GM19468 (cell line): ENCODE measurements around the gene TMEM108.

ENCODE experiments used
- ATAC-seq: cut with Tn5 transposase; IDR thresholded peaks from one replicate; pipeline ENCODE4 v1.9.1; 2021; ENCODE audit warnings: mild to moderate bottlenecking, moderate library complexity, moderate number of reproducible peaks; ENCODE audit not compliant: unreplicated experiment; ENCODE audit errors: extremely low read depth

TMEM108 gene

DNA sequence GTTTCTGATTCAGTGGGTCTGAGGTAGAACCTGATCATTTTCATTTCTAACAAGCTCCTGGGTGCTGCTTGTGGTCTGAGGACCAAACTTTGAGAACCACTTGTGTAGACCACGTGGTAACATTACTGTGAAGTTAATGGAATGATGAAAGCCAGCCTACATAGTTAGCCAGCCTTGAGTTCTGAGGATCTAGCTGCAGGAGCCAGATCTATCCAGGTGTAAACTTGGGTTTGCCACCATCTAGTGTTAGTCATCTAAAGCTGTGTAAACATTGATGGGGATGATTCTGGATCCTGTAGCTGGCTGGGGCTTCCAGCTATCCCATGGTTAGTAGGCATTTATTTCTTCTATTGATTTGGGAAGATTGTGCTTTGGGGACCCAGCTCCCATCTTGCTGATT is 170.0 kb downstream of the TMEM108 start:
- ATAC-seq = no peak

DNA sequence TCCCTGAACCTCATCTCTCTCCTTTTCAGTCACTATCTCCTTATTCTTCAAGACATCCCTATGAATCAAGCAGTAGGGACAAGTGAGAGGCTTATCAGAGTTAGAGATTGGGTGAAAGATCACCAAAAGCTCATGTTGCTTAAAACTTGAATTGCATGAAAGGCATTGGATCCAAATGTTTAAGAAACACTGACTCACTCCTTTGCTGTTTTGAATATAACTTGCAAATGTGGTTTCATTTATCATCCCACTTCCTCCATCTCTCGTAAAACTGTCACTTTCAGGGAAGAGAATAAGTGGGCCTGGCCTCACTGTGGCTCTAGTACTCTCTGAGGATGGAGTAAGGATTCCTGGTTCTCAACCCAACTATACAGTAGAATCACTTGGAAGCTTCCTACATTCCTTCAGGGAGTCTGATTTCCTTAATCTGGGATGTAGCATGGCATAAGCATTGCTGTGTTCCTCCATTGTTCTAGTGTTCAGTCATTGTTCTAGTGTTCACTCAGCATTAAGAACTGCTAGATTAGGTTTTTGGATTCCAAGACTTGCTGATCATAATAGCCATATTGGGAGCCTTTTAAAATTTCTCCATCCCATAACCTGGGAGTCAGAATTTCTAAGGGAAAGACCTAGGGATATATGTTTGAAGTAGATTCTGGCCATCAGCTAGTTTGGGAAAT is 171.8 kb downstream of the TMEM108 start:
- no peak for ATAC-seq

DNA sequence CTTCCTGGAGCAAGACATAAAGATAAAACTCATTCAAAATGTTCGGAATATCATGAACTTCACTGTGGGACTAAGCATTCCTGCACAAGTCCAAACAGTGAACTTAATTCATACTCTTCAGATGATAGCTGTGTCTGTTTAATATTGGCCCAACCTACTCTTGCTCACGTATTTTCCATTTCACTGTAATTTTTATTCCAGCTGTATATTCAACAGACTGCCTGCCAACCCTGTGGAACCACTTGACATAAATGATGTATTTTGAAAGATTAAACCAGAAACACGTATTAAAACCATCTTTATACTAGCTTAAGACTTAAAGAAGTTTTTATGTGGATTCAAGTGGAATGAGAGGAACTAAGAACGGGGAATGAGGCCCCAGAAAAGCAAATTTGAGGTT is 172.5 kb downstream of the TMEM108 start:
- no peak for ATAC-seq

DNA sequence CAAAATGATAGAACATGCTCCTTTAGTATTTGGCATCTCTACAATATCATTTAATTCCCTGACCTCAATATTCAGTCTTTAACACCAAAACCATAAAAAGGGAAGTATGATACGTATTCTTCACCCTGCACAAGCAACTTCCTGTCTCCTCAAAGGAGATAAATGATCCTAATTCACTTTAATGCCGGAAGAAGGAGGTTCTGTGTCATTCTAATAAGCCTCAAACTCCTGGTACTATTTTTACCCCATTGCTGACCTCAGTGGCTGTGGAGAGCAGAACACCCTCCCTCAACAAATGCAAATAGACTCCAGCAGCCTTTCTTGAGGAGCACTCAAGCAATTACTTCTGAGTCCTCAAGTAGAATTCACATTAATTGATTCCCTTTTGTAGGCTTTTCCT is 173.3 kb downstream of the TMEM108 start:
- peak; percentile 91 for ATAC-seq

DNA sequence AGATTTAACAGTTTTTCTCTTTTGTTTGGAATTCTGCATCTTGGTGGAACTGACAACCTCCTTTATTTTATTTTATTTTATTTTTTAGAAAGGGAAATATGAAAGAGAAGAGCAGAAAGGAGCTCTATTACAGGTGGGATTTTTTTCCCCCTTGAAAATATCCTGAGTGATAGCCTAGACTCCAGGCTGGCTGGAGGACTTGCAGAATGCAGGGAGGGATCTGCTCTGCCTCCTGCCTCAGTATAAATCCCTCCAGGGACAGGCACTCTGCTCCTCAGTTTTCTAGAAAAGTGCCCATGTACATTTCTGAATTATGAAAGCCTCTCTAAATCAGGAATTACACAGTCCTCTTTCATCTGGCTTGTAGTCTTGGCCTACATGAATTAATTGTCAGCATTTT is 173.7 kb downstream of the TMEM108 start:
- ATAC-seq = no peak

DNA sequence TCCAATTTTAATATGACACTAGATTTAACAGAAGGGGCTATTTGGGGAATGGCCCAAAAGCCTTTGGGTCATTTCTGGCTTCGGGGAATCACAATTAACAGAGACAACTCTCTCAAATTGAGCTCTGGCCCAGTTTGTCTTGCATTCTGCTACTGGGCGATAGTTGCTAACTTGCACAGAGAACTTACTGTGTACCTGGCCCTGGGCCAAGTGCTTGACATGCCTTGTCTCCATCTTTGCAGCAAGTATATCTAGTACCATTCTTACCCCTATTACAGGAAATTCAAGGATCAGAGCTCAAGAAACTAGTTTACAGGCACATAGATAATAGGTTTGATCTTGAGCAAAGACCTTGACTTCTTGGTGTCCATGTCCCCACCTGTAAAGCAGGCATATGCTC is 175.7 kb downstream of the TMEM108 start:
- no peak for ATAC-seq

DNA sequence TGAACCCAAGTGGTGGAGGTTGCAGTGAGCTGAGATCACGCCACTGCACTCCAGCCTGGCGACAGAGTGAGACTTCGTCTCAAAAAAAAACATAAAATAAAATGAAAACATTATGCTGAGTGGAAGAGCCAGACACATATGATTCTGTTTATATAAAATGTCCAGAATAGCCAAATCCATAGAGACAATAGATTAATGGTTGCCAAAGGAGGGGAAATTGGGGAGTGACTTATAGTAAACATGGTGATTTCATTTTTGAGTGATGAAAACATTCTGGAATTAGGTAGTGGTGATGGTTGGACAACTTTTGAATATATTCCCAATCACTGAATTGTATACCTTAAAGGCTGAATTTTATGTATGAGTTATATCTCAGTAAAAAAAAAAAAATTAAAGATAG is 189.6 kb downstream of the TMEM108 start:
- no peak for ATAC-seq

DNA sequence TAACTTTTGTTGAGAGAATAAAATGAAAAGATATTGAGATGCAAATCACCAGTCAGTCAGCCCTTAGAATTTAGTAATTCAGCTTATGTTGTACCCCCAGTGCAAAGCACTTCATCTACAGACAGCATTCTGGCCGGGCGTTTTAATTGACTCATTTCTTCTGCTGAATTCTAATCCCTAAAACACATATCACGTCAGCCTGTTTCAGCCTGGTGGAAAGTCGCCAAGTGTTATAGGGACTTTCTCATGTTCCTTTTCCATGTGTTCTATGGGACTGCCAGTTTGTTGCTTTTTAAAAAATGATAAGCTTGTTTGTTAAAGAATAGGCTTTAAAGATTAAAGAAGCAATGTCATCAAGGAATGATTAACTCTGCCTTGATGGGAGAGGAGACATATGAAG is 192.0 kb downstream of the TMEM108 start:
- no peak for ATAC-seq

DNA sequence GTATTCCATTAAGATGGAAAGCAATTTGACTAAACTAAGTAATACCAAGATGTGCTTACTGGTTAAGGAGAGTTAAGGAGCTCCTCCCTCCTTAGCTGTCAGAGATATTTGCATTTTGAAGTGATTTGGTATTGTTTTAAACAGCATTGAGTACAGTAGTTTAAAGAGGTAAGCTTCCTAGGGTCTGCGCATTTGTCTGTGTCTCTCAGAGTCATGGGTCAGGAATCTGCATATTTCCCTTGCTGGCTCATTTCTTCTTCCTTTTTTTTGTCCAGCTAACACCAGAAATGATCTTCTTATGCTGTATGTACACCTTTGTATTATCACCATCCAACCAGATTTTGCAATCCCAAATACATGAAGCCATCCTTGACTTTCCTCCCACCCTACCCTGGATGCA is 198.7 kb downstream of the TMEM108 start:
- no peak for ATAC-seq

DNA sequence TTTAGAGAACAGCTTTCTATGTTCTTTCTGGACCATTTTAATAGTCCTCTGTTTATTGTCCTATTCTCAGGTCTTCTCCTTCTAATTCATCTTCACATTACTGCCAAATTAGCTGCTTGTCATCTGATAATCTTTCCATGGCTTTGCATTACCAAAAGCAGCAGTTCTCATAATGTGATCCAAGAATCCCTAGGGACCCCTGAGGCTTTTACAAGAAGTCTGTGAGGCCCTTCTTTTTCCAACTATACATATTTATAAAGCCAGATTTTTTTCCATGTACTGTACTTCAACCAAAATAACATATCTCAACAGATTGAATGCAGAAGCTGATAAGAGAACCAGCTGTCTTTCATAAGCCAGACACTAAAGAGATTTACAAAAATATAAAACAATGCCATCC is 199.2 kb downstream of the TMEM108 start:
- no peak for ATAC-seq

DNA sequence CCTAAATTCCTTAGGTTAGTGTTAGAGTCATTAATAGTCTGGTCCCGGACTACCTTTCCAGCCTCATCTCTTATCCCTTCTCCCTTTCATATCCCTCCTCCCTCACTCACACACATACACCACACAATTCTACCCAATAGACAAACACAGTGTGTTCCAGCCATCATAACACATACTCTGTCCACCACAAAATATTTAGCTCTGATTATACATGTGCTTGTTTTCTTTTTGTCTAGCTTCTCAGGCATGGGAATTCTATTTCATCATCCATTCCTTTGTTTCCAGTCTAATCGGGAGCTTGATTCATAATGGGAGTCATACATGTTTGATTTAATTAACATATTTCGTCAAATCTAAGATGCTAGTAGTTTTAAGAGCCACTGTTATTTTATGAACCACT is 199.8 kb downstream of the TMEM108 start:
- ATAC-seq = no peak

DNA sequence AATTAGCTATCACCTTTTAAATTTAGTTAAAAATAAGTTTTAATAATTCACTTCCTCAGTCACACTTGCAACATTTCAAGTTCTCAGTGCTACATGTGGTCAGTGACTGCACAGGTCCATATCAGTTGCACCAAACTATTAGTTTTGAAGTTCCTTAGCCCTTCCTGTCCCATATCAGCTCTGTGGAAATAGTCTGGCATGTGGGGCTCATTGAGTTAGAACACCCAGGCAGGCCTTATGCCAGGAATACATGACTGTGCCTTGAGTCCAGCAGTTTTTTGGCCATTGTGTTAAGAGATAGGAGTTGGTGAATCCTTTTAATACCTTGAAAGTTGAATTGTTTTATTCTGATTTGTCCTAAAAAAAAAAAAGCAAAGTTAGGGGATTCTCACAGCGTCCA is 207.9 kb downstream of the TMEM108 start:
- ATAC-seq = no peak

DNA sequence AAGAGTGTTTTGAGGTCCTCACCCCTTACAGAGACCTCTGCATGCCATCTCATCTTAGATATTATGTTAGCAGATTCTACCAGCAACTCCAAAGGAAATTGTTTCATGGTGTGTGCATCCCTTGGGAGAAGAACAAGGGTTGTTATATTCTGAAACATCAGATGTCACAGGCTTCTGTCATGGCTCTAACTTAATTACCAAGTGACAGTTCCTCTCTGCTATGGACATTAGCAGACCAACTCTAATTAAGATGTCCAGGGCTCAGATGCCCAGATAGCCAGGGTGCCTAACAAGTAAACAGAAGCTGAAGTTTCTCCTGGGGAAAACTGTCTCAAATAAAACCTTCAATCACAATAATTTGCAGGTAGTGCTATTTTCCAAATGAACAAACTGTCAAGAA is 208.6 kb downstream of the TMEM108 start:
- ATAC-seq = no peak

DNA sequence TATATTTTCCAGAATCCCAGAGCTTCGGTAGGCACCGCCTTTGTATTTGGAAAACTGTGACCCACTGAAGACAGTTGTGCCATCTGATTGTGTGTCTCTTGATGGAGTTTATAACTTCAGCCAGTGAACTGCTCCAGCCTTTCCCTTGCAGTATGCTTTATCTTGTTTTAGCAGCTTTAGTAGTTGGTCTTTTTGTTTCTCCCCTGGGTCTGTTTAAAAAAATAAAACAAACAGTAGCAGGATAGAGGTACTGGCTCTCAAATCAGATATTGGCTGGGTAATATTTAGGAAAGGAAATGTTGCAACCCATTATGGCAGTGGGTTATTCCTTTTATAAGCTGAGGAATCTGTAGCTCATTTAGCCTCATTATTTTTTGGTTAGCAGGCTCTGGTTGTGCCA is 210.2 kb downstream of the TMEM108 start:
- no peak for ATAC-seq

DNA sequence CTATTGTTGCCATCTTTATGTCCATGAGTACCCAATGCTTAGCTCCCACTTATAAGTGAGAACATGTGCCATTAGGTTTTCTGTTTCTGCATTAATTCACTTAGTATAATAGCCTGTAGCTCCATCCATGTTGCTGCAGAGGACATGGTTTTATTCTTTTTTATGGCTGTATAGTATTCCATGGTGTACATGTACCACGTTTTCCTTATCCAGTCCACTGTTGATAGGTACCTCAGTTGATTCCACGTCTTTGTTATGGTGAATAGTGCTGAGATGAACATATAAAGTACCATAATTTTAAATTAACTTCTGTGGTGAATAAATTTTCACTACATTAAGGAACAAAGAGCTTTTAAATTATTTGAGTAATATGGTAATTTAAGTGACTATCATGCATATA is 211.3 kb downstream of the TMEM108 start:
- ATAC-seq = no peak

DNA sequence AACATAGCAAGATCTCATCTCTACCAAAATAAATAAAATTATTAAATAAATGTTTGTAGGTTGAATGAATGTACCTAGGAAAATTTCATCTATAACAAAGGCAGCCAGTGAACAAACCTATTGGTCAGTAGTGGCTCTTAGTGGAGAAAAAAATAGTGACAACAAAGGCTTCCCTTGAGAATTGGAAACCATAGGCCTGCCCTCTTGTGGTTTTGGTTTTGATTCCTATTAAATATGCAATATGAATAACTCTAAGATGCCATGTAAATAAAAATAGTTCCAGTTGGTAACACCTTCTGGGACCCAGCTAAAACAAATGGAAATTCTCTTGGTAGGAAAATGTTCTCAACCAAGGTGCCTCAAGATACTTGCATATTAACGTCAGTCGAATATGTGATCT is 216.0 kb downstream of the TMEM108 start:
- ATAC-seq = no peak

DNA sequence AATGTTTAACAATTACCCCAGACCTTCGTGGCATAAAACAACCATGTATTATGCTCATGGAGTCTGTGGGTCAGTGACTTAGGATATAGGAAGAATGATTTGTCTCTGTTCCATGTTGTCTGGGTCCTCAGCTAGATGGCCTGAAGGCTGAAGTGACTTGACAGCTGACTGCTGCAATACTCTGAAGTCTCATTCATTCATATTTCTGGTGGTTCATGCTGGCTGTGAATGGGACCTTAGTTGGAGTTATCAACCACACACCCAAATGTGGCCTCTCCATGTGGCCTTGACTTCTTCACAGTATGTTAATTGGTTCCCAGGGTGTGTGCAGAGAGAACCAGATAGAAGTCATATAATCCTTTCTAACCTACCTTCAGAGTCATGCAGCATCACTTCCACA is 216.5 kb downstream of the TMEM108 start:
- ATAC-seq = no peak

DNA sequence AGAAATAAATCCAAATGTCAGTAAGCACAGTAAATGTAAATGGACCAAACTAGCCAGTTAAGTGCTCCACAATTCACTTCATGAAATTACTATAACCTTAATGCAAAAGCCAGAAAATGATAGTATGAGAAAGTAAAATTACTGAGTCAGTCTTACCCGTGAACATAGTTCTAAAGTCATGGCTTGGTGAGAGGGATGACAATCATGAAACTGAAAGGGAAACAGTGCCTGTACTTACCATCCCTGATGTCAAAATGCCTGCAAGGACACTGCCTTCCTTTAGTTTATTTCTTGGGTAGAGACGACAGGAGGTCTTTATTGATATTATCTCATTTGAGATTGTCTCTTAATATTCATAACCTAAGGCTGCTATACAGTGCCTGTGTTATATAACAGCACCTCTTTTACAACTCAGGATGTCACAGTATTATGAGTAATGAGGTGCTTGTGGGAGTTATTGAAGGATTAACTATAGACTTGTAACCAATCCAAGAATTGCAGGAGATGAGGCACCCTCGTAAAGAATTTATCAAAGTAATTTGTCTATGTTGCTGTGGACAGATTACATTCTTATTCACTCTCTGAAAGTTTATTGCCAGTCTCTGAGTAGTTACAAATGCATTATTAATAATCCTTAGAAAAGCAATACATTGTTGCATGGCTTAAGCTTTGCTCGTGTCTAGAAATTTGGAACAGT is 218.7 kb downstream of the TMEM108 start:
- ATAC-seq = peak; percentile 58

DNA sequence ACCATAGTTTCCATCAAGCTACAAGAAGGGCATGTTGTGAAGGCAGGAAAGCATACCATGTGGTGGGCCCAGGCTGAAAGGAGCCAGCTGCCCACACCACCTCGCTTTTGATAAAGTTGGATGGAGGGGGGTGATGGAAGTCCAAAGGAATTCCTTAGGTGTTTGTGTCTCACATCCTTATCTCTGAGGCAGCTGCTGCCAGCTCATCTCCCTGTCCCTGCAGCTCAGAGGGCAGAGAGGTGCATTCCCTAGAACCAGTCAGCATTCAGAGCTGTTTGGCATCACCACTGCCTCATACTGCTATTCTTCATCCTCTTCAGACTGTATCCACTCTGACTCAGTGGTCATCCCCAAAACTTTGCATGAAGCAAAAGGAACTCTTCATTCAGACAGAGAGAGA is 220.2 kb downstream of the TMEM108 start:
- no peak for ATAC-seq

DNA sequence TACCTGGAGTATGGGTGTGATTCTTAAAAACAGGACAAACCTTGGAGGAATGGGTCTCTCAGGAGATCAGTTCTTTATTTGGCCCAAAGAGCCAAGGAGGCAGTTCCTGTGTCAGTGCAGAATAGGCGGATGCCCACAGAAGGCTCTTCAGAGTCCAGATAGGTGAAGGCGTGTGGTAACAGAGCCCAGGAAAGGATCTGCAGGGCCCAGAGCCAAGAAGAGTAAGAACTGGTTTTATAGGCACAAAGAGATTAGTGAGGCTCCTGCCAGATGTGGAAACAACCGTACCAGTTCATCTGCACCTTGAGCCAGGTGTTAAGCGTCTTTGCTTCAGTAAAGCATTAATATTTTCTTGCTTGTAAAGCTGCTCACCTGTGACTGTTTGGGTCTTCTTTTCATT is 221.6 kb downstream of the TMEM108 start:
- no peak for ATAC-seq

DNA sequence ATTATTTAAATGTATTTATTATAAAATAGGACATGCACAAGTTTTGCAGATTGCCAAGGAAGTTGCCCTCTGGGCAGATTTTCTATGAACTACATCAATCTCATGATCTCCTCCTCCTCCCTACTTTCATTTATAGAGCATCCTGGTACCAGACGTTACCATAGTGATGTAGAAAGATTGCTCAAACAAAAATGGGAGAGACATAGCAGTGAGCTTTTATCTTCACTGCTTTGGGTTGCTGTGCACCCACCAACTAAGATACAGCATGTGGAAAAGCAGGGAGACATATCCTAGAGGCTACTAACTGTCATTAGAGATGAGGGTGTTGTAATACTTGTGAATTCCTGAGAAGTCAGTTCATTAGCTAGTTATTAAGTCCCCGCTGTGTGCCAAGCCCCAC is 224.1 kb downstream of the TMEM108 start:
- ATAC-seq = no peak

DNA sequence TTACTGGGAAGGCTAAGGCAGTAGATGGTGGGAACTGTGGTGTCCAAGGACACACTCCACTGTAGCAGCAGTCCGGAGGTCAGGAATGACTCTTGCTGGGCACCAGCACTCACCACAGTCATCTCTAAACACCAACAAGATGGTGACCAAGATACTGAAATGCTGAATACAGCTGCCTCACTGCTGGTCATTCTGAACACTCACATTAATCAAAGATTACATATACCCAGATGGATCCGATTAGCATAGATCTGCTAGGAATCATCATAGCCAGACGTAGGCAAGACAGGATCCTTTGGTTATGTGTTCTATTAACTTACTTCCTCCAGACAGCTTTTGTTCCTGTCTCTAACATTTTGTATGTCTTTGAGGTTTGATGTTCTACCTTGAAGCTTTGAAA is 226.7 kb downstream of the TMEM108 start:
- no peak for ATAC-seq
